GM21390 (cell line): Measurements from ENCODE around the gene LEMD2.

Source experiments
- ATAC-seq: cut with Tn5 transposase; IDR thresholded peaks from one replicate; pipeline ENCODE4 v1.9.1; 2021; ENCODE audit not compliant: unreplicated experiment

The LEMD2 gene

GRCh38 chr6:33742837-33743236 is 46.1 kb downstream of the LEMD2 start:
- no peak for ATAC-seq

- ATAC-seq: no peak
Measured at GRCh38 chr6:33742092-33742491, 46.8 kb downstream of the LEMD2 start.

- no peak for ATAC-seq
Measured at GRCh38 chr6:33740794-33741193, 48.1 kb downstream of the LEMD2 start.

GRCh38 chr6:33740204-33740608 is 48.7 kb downstream of the LEMD2 start:
- no peak for ATAC-seq

- ATAC-seq: no peak
Measured at GRCh38 chr6:33739571-33739970, 49.4 kb downstream of the LEMD2 start.

DNA sequence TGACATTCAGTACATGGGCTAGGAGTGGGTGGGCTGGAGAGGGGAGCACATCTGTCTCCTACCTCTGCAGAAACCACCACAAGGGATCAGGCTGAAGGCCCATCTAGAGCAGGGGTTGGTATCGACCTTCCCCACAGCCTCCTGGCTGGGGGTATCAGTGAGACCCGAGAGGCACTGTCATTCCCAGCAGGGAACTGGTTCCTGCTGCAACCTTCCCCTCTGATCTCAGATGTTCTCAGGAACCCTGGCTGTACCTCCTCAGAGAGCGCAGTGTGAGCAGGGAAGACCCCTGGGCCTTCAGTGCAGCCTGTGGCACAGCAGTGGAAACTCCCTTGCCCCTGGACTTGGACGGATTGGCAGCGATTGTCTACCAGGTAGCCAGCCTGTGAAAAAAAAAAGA is 50.1 kb downstream of the LEMD2 start:
- no peak for ATAC-seq

- ATAC-seq: no peak
Measured at GRCh38 chr6:33738153-33738552, 50.8 kb downstream of the LEMD2 start.

GRCh38 chr6:33737267-33738026 is 51.5 kb downstream of the LEMD2 start:
- ATAC-seq: no peak

GRCh38 chr6:33735216-33735615 is 53.7 kb downstream of the LEMD2 start:
- no peak for ATAC-seq

DNA sequence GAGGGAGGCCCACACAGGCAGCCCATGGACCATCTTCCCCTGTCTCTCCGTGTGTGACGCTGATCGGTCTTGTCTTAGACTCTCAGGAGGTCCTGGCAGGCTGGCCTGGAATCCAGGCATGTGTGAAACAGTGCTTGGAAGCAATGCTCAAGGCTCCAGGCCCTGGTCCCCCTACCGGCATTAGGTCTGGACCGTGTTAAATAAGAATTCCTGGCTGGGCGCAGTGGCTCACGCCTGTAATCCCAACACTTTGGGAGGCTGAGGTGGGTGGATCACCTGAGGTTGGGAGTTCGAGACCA is 55.3 kb downstream of the LEMD2 start:
- ATAC-seq: no peak

DNA sequence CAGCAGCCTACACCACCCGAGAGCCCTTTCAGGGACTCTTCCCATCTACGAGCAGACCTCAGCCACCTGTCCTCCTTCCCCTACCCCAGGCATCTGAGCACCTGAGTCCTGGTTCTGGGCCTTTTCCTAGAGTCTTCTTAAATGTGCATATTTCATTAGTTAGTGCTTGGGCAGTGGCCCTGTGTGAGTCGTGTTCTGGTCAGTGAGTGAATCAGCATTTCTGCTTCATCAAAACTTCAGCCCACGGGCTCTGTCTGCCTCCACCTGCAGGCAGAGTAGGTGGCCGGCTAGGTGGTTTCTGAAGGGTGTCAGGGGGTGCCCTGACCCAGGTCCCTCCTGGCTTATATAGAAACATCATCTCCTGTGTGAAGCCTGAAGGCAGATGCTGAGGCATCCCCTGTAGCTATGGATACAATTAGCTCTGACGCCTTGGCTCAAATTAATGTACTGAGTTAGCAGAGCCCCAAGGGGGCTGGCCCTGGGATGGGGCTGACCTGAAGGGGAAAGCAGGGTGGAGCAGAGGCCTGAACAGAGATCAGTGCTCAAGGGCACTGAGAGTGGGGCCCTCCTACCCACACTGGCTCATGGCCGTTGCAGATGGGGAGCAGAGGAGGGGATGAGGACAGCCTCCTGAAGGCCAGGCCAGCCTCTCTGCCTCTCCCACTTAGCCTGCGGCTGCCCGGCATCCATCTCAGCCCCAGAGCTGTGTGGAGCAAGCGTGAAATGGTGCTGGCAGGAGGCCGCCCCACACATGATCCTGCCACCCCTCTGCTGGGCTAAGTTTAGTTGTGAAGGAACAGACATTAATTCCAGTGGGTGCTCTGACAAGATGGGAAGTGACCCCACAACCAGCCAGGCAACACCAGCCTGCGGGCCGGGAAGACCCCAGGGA is 55.9 kb downstream of the LEMD2 start:
- ATAC-seq: no peak

- no peak for ATAC-seq
Measured at GRCh38 chr6:33732385-33732784, 56.5 kb downstream of the LEMD2 start.

DNA sequence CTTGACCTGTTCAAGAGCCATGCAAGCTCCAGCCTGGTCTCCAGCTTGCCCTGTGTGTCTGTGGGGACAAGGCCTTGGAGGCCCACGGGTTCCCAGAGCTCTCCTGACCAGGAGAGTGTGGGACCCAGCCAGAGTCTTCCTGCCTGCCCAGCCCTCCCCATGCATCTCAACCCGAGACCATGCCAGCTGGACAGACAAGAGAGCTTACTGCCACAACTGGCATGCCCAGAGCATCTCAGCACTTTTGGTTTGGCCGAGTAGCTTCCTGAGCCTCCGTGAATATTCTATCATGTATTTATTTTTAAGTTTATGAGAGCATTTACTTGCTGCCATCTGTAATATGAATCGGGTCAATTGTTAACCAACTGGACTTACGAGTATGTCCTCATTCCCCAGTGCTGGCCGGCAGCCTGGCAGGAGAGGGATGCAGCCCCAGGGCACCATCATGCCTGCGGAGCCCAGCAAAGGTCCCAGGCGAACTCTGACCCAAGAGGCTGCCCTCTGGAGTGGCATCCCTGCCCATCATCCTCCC is 57.1 kb downstream of the LEMD2 start:
- no peak for ATAC-seq

- no peak for ATAC-seq
Measured at GRCh38 chr6:33731035-33731434, 57.9 kb downstream of the LEMD2 start.

DNA sequence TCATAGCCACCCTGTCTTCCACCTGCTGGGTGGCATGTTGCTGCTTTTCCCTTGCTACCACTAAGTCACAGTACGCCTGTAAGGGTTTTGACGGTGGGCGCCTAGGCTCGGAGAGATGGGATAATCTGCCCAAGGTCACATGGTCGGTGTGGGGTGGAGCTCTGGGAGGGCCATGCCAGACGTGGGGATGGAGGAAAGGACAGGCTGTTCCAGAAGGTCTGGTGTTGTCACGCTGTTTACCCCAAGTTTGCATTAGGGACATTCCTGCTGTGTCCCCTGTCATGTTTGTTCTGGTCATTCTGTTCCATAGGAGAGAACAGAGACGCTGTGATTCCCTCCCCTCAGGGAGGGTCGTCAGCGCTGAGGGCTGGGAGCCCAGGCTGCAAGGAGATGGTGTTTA is 58.3 kb downstream of the LEMD2 start:
- no peak for ATAC-seq

DNA sequence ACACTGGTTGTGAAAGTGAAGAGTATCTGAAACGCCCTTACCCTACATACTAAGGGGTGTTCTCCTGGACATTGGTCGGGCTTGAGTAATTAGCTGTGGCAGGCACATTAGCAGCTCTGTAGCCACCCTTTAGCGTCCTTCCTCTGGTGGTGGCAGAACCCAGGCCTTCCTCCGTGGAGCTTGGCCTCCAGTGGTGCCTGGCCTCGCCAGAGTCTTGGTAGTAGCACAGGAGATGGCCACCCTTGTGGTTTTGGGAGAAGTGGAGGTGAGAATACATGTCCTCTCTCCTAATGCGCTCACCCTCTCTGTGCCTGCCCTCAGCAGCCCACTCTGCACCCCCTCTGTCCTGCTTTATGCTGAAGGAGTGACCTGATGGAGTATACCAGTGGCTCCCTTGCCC is 59.9 kb downstream of the LEMD2 start:
- no peak for ATAC-seq

DNA sequence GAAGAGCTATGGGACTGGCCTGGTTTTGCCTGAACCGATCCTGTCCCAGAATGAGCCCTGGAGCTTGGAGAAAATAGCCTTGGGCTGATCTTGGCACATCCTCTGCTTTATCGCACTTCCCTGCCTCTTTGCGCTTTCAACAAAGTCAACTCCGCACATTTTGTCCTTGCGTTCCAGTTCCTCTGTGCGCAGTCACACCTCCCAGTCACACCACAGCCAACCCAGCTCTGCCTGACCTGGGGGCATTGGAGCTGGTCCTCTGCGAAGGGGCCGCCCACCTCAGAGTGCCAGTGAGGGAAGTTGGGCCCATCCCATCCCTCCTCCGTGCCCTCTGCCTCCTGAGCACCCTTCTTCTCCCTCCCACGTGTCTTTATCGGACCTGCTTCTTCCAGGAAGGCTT is 60.5 kb downstream of the LEMD2 start:
- ATAC-seq: no peak

DNA sequence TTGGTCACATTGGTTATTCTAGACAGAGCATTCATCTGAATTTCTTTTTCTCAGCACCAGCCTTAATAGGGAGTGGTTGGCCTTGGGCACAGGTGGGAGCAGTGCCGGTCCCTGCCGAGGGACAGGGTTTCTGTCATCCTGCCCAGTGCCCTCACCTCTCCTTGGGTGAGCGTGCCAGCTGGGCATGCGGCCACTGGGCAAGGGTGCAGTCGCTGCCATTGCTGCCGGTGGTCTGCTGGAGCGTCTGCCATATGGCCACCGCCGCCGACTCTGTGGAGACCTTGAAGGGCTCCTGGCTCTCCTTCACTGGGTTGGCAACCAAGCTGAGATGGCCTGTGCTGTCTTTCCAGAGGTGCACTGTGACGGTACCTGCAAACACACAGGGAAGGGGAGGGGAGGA is 61.0 kb downstream of the LEMD2 start:
- no peak for ATAC-seq

- no peak for ATAC-seq
Measured at GRCh38 chr6:33727126-33727525, 61.8 kb downstream of the LEMD2 start.

- no peak for ATAC-seq
Measured at GRCh38 chr6:33726696-33727095, 62.2 kb downstream of the LEMD2 start.

DNA sequence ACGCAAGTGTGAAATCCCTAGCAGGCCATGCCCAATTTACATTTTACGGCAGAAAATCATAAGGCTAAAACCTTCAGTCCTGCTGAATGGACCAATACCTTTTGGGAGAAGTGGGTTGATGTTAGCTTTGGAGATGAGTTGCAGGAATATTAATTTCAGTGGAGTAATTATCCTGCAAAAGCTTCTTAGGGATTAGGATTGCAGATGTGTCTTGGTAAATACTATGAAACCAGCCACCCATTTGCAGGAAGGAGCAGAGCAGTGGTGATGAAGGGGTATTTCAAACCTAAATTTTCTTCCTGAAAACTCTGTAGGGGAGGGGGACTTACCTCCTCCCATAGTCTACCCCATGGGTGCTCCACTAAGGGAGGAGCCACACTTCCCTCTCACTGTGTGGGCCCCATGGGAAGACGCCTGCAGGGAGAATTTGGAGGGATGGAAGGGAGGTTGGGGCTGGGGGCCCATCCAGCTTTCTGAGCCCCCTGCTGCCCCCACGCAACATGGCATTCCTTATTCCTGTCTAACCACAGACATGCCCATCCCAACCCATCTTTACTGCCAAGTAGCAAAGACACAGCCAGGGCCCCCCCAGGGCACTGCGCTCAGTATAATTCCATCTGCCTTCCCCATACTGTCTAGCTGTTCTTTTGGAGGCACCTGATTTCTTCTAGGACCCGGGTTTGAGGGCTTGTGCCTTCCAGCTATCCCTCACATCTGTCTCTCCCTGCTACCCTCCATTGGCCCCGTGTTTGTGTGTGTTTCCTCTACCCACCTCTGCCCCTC is 62.8 kb downstream of the LEMD2 start:
- ATAC-seq: no peak
